Stimulated activated CD4-positive, alpha-beta T cell treated with anti-CD3 and anti-CD28 coated beads, Interleukin-4, amount 100 ng/mL, for 1 hour (primary cell): ENCODE measurements around the gene APOBEC3F.
"Not testable (repeated sequence)": the region's sequence is repeated elsewhere in the genome, so short reads cannot be mapped to it uniquely, and the experiment has no call there.

Experiments used
- DNase-seq: peaks from one replicate; pipeline ENCODE4 v3.0.0-alpha.2; 2020

Gene APOBEC3F

GRCh38 chr22:39028281-39028680, 12.4 kb upstream of the APOBEC3F start:
- DNase-seq = no peak

GRCh38 chr22:39029227-39029626, 11.4 kb upstream of the APOBEC3F start:
- DNase-seq = no peak

- no peak for DNase-seq
These were observed 10.0 kb upstream of the APOBEC3F start for GRCh38 chr22:39030705-39031104.

GRCh38 chr22:39031434-39032295, 9.0 kb upstream of the APOBEC3F start:
- not testable (repeated sequence) for DNase-seq

- DNase-seq = not testable (repeated sequence)
These were observed 3.6 kb upstream of the APOBEC3F start for GRCh38 chr22:39037071-39037470.

- no peak for DNase-seq
These were observed 1.1 kb upstream of the APOBEC3F start for GRCh38 chr22:39039306-39040126.

- DNase-seq = not testable (repeated sequence)
These were observed 518 bp upstream of the APOBEC3F start for GRCh38 chr22:39040155-39040537.

GRCh38 chr22:39041908-39042307, 1.2 kb downstream of the APOBEC3F start:
- no peak for DNase-seq

GRCh38 chr22:39043063-39043462, 2.4 kb downstream of the APOBEC3F start:
- not testable (repeated sequence) for DNase-seq

GRCh38 chr22:39045136-39045535, 4.5 kb downstream of the APOBEC3F start:
- DNase-seq = not testable (repeated sequence)

- not testable (repeated sequence) for DNase-seq
These were observed 8.8 kb downstream of the APOBEC3F start for GRCh38 chr22:39049486-39049885.

GRCh38 chr22:39051844-39052495, 11.3 kb downstream of the APOBEC3F start:
- DNase-seq = not testable (repeated sequence)

GRCh38 chr22:39055658-39056057, 15.0 kb downstream of the APOBEC3F start:
- DNase-seq = no peak

GRCh38 chr22:39061290-39061689, 20.6 kb downstream of the APOBEC3F start:
- DNase-seq = not testable (repeated sequence)

GRCh38 chr22:39061951-39062350, 21.3 kb downstream of the APOBEC3F start:
- not testable (repeated sequence) for DNase-seq

- DNase-seq = not testable (repeated sequence)
These were observed 23.2 kb downstream of the APOBEC3F start for GRCh38 chr22:39063904-39064303.

- DNase-seq = not testable (repeated sequence)
These were observed 26.0 kb downstream of the APOBEC3F start for GRCh38 chr22:39066442-39067276.

- DNase-seq = no peak
These were observed 27.5 kb downstream of the APOBEC3F start for GRCh38 chr22:39068033-39068785.

GRCh38 chr22:39070186-39070585, 29.5 kb downstream of the APOBEC3F start:
- DNase-seq = no peak

- DNase-seq = not testable (repeated sequence)
These were observed 31.9 kb downstream of the APOBEC3F start for GRCh38 chr22:39072581-39072981.

GRCh38 chr22:39073981-39074380, 33.3 kb downstream of the APOBEC3F start:
- DNase-seq = no peak
